GM19372 (cell line): ENCODE data around the gene NCOR2.

ENCODE experiments used
- ATAC-seq: cut with Tn5 transposase; IDR thresholded peaks from one replicate; pipeline ENCODE4 v1.9.1; 2021; ENCODE audit warnings: mild to moderate bottlenecking, low read depth, moderate library complexity; ENCODE audit not compliant: unreplicated experiment

The NCOR2 gene

GRCh38 chr12:124531281-124531745, 36.1 kb downstream of the NCOR2 start:
- no peak for ATAC-seq

GRCh38 chr12:124530637-124531263, 36.7 kb downstream of the NCOR2 start:
- ATAC-seq, result no peak

- no peak for ATAC-seq
Measured at GRCh38 chr12:124529565-124530276, 37.7 kb downstream of the NCOR2 start.

GRCh38 chr12:124527861-124528561, 39.4 kb downstream of the NCOR2 start:
- ATAC-seq, result no peak

GRCh38 chr12:124525927-124526692, 41.3 kb downstream of the NCOR2 start:
- no peak for ATAC-seq

- ATAC-seq, result no peak
Measured at GRCh38 chr12:124525455-124525854, 42.0 kb downstream of the NCOR2 start.

GRCh38 chr12:124524231-124524925, 43.0 kb downstream of the NCOR2 start:
- no peak for ATAC-seq

GRCh38 chr12:124523071-124523470, 44.3 kb downstream of the NCOR2 start:
- ATAC-seq, result no peak

GRCh38 chr12:124520907-124521306, 46.5 kb downstream of the NCOR2 start:
- ATAC-seq, result no peak

- no peak for ATAC-seq
Measured at GRCh38 chr12:124520265-124520701, 47.1 kb downstream of the NCOR2 start.

GRCh38 chr12:124519746-124520145, 47.7 kb downstream of the NCOR2 start:
- ATAC-seq, result no peak

- no peak for ATAC-seq
Measured at GRCh38 chr12:124518051-124518932, 49.1 kb downstream of the NCOR2 start.
